SJSA1 (cell line): ENCODE results near the gene PIK3R1. TPM values are rescaled to one million over a fixed set of nuclear protein-coding genes. Genes with fewer than 3 reads are reported as not detected.
A peak's percentile ranks its signal among the peaks of the same experiment; 100 is the strongest.
"Not testable (repeated sequence)": the region's sequence is repeated elsewhere in the genome, so short reads cannot be mapped to it uniquely, and the experiment has no call there.

ENCODE experiments used
- DNase-seq, 2 experiments: peaks; one replicate each; pipeline ENCODE4 v3.0.0-alpha.2; 2015 to 2020; ENCODE audit warnings: low spot score in 2 of 2, low read depth in 1 of 2
- H3K27ac ChIP-seq: fragments of 250-450 bp; sonication (Bioruptor Pico); 2 replicates; pipeline ENCODE4 v1.5.1; 2020; ENCODE audit warnings: mild to moderate bottlenecking, moderate library complexity
- H3K27me3 ChIP-seq: fragments of 250-450 bp; sonication (Bioruptor Pico); replicated peaks from 2 replicates; pipeline ENCODE4 v1.5.1; 2020; ENCODE audit warnings: mild to moderate bottlenecking, moderate library complexity
- H3K36me3 ChIP-seq: fragments of 250-450 bp; sonication (Bioruptor Pico); 2 replicates; pipeline ENCODE4 v1.5.1; 2020; ENCODE audit warnings: mild to moderate bottlenecking
- H3K4me1 ChIP-seq: fragments of 250-450 bp; sonication (Bioruptor Pico); replicated peaks from 2 replicates; pipeline ENCODE4 v1.6.1; 2021; ENCODE audit warnings: mild to moderate bottlenecking
- H3K4me3 ChIP-seq: fragments of 250-450 bp; sonication (Bioruptor Pico); 2 replicates; pipeline ENCODE4 v1.5.1; 2020; ENCODE audit warnings: mild to moderate bottlenecking
- H3K9me3 ChIP-seq: fragments of 250-450 bp; sonication (Bioruptor Pico); replicated peaks from 2 replicates; pipeline ENCODE4 v1.5.1; 2020; ENCODE audit warnings: mild to moderate bottlenecking
- total RNA-seq: library from RNA; depleted of rRNA; stranded (reverse); fragments of >200 nt; shearing (Covaris generic); gene quantifications from 2 replicates; pipeline ENCODE4 v1.2.3, GENCODE V29; 2014

Gene PIK3R1
- total RNA-seq, 1 experiment from 2014 or later, result 12.1 TPM

- H3K27ac ChIP-seq, result no peak overlapping the region
- H3K27me3 ChIP-seq, result no peaks in the 10 kb centered on the region
- no peak for DNase-seq
- H3K4me1 ChIP-seq, result no peaks in the 10 kb centered on the region
- H3K4me3 ChIP-seq, result no peak overlapping the region
- H3K9me3 ChIP-seq, result no peaks in the 10 kb centered on the region
- H3K36me3 ChIP-seq, result peaks cover 20% of the 10 kb centered on the region
Measured at GRCh38 chr5:68225188-68225910, 9.8 kb downstream of the PIK3R1 start.

GRCh38 chr5:68225911-68226545 is 10.5 kb downstream of the PIK3R1 start:
- H3K36me3 ChIP-seq, result peaks cover 17% of the 10 kb centered on the region
- no peaks in the 10 kb centered on the region for H3K27me3 ChIP-seq
- H3K4me1 ChIP-seq, result no peaks in the 10 kb centered on the region
- no peak overlapping the region for H3K27ac ChIP-seq
- no peaks in the 10 kb centered on the region for H3K9me3 ChIP-seq
- no peak overlapping the region for H3K4me3 ChIP-seq
- DNase-seq, result no peak

- H3K27ac ChIP-seq, result no peak overlapping the region
- no peaks in the 10 kb centered on the region for H3K9me3 ChIP-seq
- H3K27me3 ChIP-seq, result no peaks in the 10 kb centered on the region
- no peak for DNase-seq
- H3K36me3 ChIP-seq, result peaks cover 17% of the 10 kb centered on the region
- no peak overlapping the region for H3K4me3 ChIP-seq
- H3K4me1 ChIP-seq, result no peaks in the 10 kb centered on the region
Measured at GRCh38 chr5:68226546-68227073, 11.1 kb downstream of the PIK3R1 start.

DNA sequence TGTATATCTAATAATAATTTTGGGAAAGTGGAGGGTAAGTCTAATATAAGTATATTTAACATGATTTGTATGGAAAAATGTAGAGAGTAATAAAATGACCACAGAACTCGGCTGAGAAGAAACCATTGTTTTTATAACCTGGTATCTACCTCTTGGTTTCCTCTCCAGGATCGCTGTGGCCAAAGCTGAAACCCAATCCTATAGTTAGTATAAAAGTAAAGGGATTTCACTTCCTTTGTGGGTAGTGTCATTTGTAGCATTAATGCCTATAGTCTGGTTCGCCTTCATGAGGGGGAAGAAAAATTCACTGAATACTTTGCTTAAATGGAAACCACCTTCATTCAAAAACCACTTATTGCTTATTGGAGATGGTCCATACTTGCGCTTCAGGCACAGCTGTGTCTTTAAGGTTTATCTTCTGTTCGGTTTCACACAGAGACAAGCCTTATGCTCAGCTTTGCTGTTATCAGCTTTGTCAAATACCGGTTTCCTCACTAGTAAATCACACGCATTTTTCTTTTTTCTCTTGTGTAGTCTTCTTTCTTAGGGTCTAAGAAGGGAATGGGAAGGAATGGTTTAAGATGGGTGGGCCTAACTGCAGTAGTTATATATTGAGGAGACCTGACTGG is 12.1 kb downstream of the PIK3R1 start:
- H3K27me3 ChIP-seq, result no peaks in the 10 kb centered on the region
- no peaks in the 10 kb centered on the region for H3K9me3 ChIP-seq
- H3K27ac ChIP-seq, result no peak overlapping the region
- peaks cover 17% of the 10 kb centered on the region for H3K36me3 ChIP-seq
- no peaks in the 10 kb centered on the region for H3K4me1 ChIP-seq
- H3K4me3 ChIP-seq, result no peak overlapping the region
- no peak for DNase-seq

GRCh38 chr5:68229416-68229815 is 13.9 kb downstream of the PIK3R1 start:
- peaks cover 17% of the 10 kb centered on the region for H3K36me3 ChIP-seq
- H3K27ac ChIP-seq, result no peak overlapping the region
- no peaks in the 10 kb centered on the region for H3K4me1 ChIP-seq
- no peaks in the 10 kb centered on the region for H3K27me3 ChIP-seq
- H3K9me3 ChIP-seq, result no peaks in the 10 kb centered on the region
- DNase-seq, result no peak
- H3K4me3 ChIP-seq, result no peak overlapping the region

DNA sequence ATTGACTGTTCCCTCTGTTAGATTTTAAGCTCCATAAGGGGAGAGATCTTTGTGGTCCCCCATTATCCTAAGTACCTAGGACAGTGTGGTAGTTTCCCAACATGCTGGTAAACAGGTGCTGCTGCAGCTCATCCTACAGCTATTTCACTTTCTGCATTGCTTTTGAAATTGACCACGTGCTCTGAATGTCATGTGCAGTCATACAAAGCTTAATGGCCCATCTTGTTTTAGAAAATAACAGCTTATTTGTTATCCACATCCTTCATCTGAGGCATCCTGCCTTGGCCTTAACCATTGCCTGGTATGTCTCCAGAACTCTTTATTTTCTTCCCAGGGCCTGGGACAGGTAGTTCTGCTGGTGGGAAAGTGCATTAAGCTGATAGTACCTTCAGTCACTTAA is 14.7 kb downstream of the PIK3R1 start:
- Histone ChIP-seq H3K4me3 (no peak overlapping the region), H3K27ac (no peak overlapping the region), H3K4me1 (no peaks in the 10 kb centered on the region), H3K9me3 (no peaks in the 10 kb centered on the region), H3K27me3 (no peaks in the 10 kb centered on the region), H3K36me3 (peaks cover 17% of the 10 kb centered on the region)
- DNase-seq, result no peak

- H3K9me3 ChIP-seq, result no peaks in the 10 kb centered on the region
- no peaks in the 10 kb centered on the region for H3K4me1 ChIP-seq
- DNase-seq, result no peak
- no peak overlapping the region for H3K27ac ChIP-seq
- H3K4me3 ChIP-seq, result no peak overlapping the region
- H3K27me3 ChIP-seq, result no peaks in the 10 kb centered on the region
- H3K36me3 ChIP-seq, result peaks cover 13% of the 10 kb centered on the region
Measured at GRCh38 chr5:68231414-68232076, 16.0 kb downstream of the PIK3R1 start.

GRCh38 chr5:68232277-68232676 is 16.7 kb downstream of the PIK3R1 start:
- DNase-seq, result no peak
- Histone ChIP-seq H3K4me1 (no peaks in the 10 kb centered on the region), H3K36me3 (peaks cover 7% of the 10 kb centered on the region), H3K27ac (no peak overlapping the region), H3K27me3 (no peaks in the 10 kb centered on the region), H3K4me3 (no peak overlapping the region), H3K9me3 (no peaks in the 10 kb centered on the region)

- Histone ChIP-seq H3K4me1 (no peaks in the 10 kb centered on the region), H3K36me3 (peaks cover under 1% of the 10 kb centered on the region; the same call in 1 of the 2 replicates), H3K4me3 (no peak overlapping the region), H3K27ac (no peak overlapping the region), H3K9me3 (no peaks in the 10 kb centered on the region), H3K27me3 (no peaks in the 10 kb centered on the region)
- DNase-seq, result no peak
Measured at GRCh38 chr5:68233075-68233474, 17.5 kb downstream of the PIK3R1 start.

- not testable (repeated sequence) for H3K27ac ChIP-seq, H3K27me3 ChIP-seq, H3K9me3 ChIP-seq, H3K4me3 ChIP-seq, H3K36me3 ChIP-seq, DNase-seq, H3K4me1 ChIP-seq
Measured at GRCh38 chr5:68235229-68235628, 19.7 kb downstream of the PIK3R1 start.

- H3K9me3 ChIP-seq, result no peaks in the 10 kb centered on the region
- H3K27ac ChIP-seq, result no peak overlapping the region
- no peaks in the 10 kb centered on the region for H3K36me3 ChIP-seq
- H3K27me3 ChIP-seq, result no peaks in the 10 kb centered on the region
- no peak for DNase-seq
- peaks cover 23% of the 10 kb centered on the region for H3K4me1 ChIP-seq
- no peak overlapping the region for H3K4me3 ChIP-seq
Measured at GRCh38 chr5:68237715-68238114, 22.2 kb downstream of the PIK3R1 start.

- Histone ChIP-seq H3K27me3 (no peaks in the 10 kb centered on the region), H3K4me1 (peaks cover 34% of the 10 kb centered on the region), H3K27ac (no peak overlapping the region), H3K36me3 (no peaks in the 10 kb centered on the region), H3K4me3 (no peak overlapping the region), H3K9me3 (no peaks in the 10 kb centered on the region)
- peak; percentile 25 to 50 for DNase-seq
Measured at GRCh38 chr5:68239487-68239886, 23.9 kb downstream of the PIK3R1 start.

- H3K36me3 ChIP-seq, result no peaks in the 10 kb centered on the region
- no peak overlapping the region for H3K27ac ChIP-seq
- peaks cover 38% of the 10 kb centered on the region for H3K4me1 ChIP-seq
- no peaks in the 10 kb centered on the region for H3K9me3 ChIP-seq
- H3K27me3 ChIP-seq, result no peaks in the 10 kb centered on the region
- H3K4me3 ChIP-seq, result no peak overlapping the region
- peak in 1 of 2 experiments; percentile 10 for DNase-seq
Measured at GRCh38 chr5:68240202-68240601, 24.6 kb downstream of the PIK3R1 start.

GRCh38 chr5:68240771-68241170 is 25.2 kb downstream of the PIK3R1 start:
- Histone ChIP-seq H3K27me3 (no peaks in the 10 kb centered on the region), H3K27ac (no peak overlapping the region), H3K36me3 (no peaks in the 10 kb centered on the region), H3K4me1 (peaks cover 44% of the 10 kb centered on the region), H3K9me3 (no peaks in the 10 kb centered on the region), H3K4me3 (no peak overlapping the region)
- no peak for DNase-seq
